A204.1 (cell line): Measurements from ENCODE around the gene UNKL.
"Not testable (repeated sequence)": the region's sequence is repeated elsewhere in the genome, so short reads cannot be mapped to it uniquely, and the experiment has no call there.

Experiments used
- FAIRE-seq: peaks from 2 replicates; lab custom pipeline; 2012; peaks lifted over from hg19 to GRCh38; lab: Jason Lieb, UNC

UNKL gene

GRCh38 chr16:1445518-1446203 is 31.2 kb upstream of the UNKL start:
- FAIRE-seq = no peak

DNA sequence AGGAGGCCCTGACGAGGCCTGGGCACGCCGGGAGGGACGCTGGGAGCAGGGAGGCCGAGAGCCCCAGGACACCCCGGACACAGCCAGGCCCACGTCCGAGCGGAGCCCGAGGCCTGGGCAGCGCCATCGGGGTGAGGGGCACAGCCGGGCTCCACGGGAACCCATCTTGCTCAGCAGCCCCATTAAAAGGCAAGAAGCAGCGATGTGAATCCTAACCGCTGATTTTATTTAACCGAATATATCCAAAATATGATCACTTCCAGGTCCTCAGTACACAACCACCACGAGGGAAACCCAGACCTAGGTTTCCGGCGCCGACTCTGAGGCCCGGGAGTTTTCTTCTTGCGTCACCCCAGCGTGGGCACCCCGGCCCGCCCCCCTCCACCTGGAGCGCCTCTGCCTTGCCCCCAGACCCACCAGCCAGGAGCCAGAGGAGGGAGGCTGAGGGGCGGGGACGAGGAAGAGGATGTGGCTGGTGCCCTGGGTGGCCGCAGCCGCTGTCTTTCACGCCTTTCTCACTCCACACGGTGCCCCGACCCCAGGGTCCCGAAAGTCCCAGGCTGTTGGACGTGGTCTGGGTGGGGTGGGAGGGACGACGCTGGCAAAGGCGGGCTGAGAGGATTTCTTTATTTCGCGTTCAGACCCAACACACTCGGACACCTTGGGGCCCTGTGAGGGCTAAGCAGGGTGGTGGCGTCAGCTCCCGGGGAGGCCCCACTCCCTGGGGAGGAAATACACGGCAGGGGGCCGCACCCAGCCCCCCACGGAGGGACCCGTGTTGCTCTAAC is 30.4 kb upstream of the UNKL start:
- FAIRE-seq = no peak

- FAIRE-seq = no peak
These were observed 29.7 kb upstream of the UNKL start, which contains the start of gene CCDC154 for GRCh38 chr16:1443980-1444729. Gene CCDC154, minus strand, starts transcription at chr16:1444556. Its CDS starts 234 bp downstream, at chr16:1444322.

- FAIRE-seq = no peak
These were observed 29.0 kb upstream of the UNKL start for GRCh38 chr16:1443403-1443973.

GRCh38 chr16:1442697-1443096 is 28.2 kb upstream of the UNKL start:
- FAIRE-seq = no peak

DNA sequence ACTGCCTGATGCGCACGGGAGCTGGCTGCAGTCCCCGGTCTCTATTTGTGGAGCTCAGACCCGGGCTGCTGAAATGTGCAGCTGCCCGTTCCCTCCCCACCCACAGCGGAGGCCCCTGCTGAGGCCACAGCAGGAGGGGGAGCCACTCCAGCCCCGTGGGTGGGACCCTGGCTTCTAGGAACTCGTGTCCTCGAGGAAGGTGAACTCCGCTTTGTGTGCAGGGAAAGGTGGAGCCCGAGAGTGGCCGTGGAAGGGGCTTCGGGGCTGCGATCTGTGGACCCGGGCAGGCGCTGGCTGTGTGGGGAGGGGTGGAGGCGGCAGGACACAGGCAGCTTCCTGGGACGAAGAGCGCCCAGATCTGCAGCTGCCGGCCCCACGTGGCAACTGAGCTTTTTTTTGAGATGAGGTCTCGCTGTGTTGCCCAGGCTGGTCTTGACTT is 26.9 kb upstream of the UNKL start:
- FAIRE-seq = no peak

DNA sequence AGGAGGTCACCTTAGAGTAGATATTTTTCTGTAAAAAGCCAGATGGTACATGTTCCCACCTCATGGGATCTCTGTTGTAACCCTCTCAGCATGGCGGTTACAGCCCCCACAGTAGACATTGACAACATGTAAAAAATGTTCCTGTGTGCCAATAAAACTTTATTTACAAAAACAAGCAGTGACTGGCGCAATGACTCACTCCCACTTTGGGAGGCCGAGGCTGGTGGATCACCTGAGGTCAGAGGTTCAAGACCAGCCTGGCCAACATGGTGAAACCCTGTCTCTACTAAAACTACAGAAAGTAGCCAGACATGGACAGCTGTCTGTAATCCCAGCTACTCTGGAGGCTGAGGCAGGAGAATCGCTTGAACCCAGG is 25.2 kb upstream of the UNKL start:
- FAIRE-seq = not testable (repeated sequence)

- no peak for FAIRE-seq
These were observed 24.7 kb upstream of the UNKL start for GRCh38 chr16:1439058-1439698.

GRCh38 chr16:1438229-1439057 is 23.9 kb upstream of the UNKL start:
- no peak for FAIRE-seq

DNA sequence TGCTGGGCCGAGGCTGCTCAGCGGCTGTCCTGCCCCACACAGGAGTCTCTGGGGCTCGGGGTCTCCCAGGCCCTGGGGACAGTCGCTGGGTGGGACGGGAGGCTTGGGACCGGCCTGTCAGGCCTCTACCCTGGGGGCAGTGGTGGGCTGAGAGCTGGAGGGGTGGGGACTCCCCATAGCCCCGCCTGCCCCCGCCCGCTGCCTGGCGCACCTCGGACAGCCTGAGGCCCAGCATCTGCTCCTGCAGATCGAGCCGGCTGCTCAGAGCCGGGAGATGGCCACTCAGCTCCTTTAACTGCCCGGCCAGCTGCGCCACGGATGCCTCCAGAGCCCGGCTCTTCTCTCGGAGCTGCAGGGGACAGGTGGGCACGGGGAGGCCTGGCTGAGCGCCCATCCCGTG is 23.1 kb upstream of the UNKL start:
- no peak for FAIRE-seq

DNA sequence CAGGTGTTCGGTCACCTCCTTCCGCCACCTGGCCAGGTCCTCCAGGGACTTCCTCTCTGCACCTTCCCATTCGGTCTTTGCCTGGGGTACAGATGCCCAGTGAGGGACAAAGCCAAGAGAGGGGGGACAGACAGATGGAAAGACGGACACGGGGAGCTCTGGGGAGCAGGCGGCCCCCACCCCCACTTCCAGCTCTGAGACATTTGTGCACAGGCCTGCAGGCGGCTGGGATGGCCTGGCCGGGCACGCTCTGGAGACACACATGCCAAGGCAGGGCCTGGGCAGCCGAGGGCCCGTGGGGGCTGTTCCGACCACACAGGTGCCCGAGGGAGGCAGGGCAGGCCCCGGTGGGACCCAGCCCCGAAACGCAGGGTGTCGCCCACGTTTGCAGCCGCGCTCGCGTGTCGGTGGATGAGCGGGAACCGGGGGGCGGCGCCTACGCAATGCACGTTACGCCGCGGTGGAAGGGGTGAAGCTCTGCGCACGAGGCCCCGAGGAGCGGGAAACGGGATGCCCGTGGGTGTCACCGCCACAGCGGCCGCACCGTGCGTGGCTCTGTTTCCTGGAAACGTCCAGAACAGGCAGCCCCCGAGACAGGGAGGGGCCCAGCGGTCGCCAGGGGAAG is 22.3 kb upstream of the UNKL start:
- no peak for FAIRE-seq

DNA sequence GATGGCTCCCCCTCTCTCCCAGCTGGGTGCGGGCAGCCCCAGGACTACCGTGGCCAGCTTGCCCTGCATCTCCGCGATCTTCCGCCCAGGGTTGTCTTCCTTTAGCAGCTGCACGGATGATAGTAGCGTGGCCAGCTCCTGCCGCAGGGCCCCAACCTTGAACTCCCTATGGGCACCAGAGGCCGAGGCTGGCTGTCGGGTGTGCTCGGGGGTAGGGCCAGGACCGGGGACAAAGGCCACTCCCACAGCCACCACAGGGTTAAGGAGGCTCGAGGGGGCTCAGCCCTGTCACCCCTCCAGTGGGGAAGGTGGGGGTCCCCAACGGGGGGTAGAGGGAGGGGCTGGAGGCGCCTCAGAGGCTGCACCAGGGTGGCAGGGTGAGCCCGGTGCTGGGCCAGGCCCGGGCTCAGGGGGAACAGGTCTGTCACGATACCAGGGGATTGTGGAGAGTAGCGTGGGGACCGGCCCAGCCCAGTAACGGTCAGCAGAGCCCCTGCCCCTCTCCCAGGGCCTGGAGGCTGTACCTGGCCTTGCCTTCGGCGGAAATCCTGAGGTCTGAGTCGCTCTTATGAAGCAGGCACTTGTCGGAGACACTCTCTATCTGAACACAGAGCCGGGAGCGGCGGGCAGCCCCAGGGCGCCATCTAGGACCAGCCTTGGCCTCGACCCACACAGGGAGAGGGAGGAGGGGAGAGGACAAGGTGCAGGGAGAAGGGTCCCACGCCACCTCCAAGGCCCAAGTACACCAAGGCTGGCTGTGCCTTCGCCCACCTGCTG is 21.6 kb upstream of the UNKL start:
- FAIRE-seq = no peak

DNA sequence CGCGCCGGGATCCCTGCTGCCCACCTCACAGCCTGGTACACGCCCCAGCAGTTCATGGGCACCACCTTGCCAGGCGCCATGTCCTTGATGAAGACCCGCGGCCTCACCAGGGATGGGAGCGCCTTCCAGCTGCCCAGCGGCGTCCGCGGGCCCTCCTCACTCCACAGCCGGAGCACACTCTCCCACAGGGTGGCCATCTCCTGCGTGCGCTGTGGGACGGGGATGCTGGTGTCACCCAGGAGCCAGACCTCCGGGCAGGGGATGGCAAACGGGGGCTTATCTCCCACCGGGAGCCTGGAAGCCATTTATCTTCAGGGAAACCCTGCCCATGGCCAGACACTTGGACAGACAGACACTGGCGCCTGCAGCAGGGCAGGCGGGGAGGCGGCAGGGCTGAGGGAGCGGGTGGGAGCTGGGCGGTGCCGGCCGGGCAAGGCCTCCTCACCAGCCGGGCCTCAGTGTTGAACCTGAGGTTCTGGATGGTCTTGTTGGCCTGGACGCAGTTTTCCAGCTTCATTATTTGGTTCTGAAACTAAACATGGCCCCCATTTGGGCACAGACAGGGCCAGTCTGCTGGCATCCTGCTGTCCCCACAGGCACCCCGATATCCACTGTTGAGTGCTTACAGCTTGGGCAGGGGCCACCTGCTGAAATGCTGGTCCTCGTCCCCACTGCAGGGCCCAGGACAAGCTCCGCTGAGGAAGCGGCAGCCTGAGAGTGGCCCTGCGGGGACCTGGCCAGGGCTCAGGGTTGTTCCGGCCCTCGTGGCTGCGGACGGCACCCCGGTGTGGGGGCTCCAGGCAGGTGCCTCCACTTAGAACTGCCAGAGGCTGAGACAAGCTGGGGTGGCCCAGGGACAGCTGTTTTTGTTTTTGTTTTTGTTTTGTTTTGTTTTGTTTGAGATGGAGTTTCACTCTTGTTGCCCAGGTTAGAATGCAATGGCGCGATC is 20.4 kb upstream of the UNKL start:
- no peak for FAIRE-seq

DNA sequence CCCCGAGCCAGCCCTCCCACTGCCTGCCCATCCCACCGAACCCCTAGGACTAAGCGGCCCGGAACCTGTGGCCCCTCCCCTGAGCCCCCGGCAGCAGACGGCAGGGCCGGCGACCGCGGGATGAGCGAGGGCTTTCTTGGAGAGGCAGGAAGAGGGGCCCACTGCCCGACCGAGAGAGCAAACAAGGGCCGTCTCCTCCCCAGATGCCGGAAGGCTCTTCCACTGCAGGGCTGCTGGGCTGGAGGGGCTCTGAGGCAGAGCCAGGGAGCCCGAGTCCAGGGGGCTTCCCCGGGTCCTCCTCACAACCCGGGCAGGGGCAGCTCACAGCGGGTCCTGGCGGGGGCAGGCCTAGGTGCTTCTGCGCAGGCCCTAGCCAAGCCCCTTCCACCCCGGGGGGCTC is 19.3 kb upstream of the UNKL start:
- no peak for FAIRE-seq

DNA sequence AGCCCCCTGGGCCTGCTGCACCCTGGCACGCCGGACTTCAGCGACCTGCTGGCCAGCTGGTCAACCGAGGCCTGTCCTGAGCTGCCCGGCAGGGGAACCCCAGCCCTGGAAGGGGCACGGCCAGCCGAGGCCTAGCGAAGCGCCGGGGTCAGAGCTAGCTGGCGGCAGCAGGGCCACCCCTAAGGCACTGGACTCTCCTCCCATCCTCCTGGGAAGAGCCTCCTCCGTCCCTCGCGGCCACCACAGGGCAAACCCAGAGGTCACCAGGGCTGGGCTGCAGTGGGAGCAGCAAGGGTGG is 18.7 kb upstream of the UNKL start:
- no peak for FAIRE-seq

- no peak for FAIRE-seq
These were observed 18.1 kb upstream of the UNKL start for GRCh38 chr16:1432388-1433262.

- FAIRE-seq = no peak
These were observed 17.2 kb upstream of the UNKL start for GRCh38 chr16:1431497-1432270.
